Right ventricle myocardium inferior (tissue), 1 donor: ENCODE results near the gene SLC27A2. TPM values are rescaled to one million over a fixed set of nuclear protein-coding genes. Genes with fewer than 3 reads are reported as not detected.
A peak's percentile ranks its signal among the peaks of the same experiment; 100 is the strongest.
"Not testable (repeated sequence)": the region's sequence is repeated elsewhere in the genome, so short reads cannot be mapped to it uniquely, and the experiment has no call there.

Source experiments
- ATAC-seq: fragments of 200-7000 bp; cut with Tn5 transposase; one replicate; pipeline ENCODE4 v1.9.1; 2020; ENCODE audit warnings: mild to moderate bottlenecking, moderate library complexity
- DNase-seq: peaks from one replicate; pipeline ENCODE4 v3.0.0; 2021; ENCODE audit errors: missing footprints
- intact Hi-C: fragments of 100-400 bp; cut with DNase I; formaldehyde crosslinking; loops from one replicate; pipeline ENCODE4 v1.11.0; 2022
- long read RNA-seq: library from polyadenylated mRNA; unstranded; transcript quantifications from one replicate; pipeline ENCODE4 v2.0.0, GENCODE V29; 2021
- total RNA-seq: library from RNA; stranded (reverse); fragmentation: NEBNext Ultra II Directional; extraction: Animal tissue kit (Norgen Biotek cat#: 25700); gene quantifications from one replicate; pipeline ENCODE4 v1.2.1, GENCODE V29; 2021
- donor health status: DM: no; HTN: yes; CAD: no; lungs with severe emphysema.

The SLC27A2 gene
- not detected for total RNA-seq
- long read RNA-seq: 0 reads

DNA sequence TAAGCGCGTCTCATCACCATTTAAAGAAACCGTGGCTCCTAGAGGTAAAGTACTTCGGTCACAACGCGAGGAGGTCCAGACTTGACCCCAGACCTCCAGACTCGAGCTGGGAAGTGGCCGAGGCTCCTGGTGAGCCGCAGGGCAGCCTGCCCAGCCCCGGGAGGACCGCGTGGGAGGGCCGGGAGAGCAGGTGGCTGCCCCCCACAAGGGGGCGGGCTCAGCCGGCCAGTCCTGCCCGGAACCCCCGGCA is at the start of gene SLC27A2:
SLC27A2 (plus strand) TSS at position 228 of the 250 bp plus-strand sequence. CDS start 232 bp downstream, outside the sequence.
- peak; percentile 46 for ATAC-seq
- no peak for DNase-seq
- intact Hi-C loops: no loop called here

- ATAC-seq, DNase-seq, intact Hi-C loops: not testable (repeated sequence)
Observed at GRCh38 chr15:50132251-50132984, 49.6 kb upstream of the SLC27A2 start.

DNA sequence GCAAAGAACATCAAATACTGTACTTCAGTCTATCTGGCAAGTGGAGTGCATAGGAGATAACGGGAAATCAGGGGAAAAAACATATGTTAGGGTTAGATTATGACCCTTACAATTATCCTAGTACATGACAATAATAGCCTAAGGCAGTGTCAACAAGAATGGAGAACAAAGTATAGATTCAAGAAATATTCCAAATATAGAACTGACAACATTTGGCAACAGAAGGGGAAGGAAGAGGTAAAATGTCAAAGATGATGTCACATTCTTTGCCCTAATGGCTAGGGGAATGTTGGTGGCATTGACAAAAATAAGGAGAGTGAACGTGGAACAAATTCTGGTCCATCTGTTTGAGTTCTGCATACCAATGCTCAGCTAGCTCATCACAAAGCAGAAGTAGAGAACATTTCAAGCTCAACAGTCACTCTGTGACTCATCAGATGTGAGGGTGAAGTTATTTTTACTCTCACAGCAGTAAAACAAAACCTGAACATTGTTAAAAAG is 47.4 kb upstream of the SLC27A2 start:
- peak; percentile 73 for ATAC-seq
- intact Hi-C loops: no loop called here
- no peak for DNase-seq

GRCh38 chr15:50135031-50135551 is 46.9 kb upstream of the SLC27A2 start:
- DNase-seq (no peak), ATAC-seq (no peak)
- intact Hi-C loops: no loop called here

DNA sequence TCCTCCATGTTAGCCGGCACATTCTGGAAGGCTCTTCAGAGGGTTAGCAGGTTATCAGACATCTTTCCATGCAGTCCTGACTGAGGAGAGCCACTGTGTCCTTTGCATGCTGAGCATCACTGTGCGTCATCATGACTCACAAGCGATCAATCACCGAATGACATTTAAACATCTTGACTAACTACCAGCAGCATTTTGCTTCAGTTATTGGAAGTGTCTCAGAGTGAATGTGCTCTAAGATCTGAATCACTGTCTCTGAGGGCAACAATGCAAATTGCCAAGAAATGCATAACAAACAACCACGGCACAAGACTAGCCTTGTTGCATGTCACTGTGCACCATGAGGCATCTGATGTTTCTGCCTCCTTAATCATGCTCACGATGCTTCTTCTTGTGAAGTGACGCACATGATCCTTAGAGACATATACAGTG is 44.6 kb upstream of the SLC27A2 start:
- DNase-seq (no peak), ATAC-seq (no peak)
- intact Hi-C loops: no loop called here

DNA sequence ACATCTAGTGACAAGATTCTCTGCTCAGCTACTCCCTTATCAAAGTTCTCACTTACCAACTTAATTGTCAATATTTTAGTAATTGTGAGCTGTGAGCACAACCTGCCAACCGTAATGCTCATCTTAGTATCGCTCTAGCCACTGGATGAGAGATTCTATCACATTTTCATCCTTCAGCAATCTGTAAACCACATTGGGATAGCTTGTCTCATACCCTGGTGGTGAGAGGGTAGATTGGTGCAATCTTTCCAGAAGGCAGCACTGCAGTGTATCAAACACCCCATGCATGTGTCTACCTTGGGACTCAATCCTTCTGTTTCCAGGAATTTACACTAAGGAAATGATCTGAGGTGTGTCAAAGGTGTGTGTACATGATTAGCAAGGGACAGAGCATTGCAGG is 44.1 kb upstream of the SLC27A2 start:
- ATAC-seq: no peak
- DNase-seq: no peak
- intact Hi-C loops: no loop called here

GRCh38 chr15:50138391-50138790 is 43.6 kb upstream of the SLC27A2 start:
- intact Hi-C loops: no loop called here
- ATAC-seq (no peak), DNase-seq (no peak)

GRCh38 chr15:50140098-50140497 is 41.9 kb upstream of the SLC27A2 start:
- intact Hi-C loops: no loop called here
- DNase-seq: no peak
- no peak for ATAC-seq

- intact Hi-C loops: no loop called here
- ATAC-seq (no peak), DNase-seq (no peak)
Observed at GRCh38 chr15:50140983-50141382, 41.0 kb upstream of the SLC27A2 start.

GRCh38 chr15:50141856-50142255 is 40.1 kb upstream of the SLC27A2 start:
- DNase-seq (no peak), ATAC-seq (no peak)
- intact Hi-C loops: no loop called here

GRCh38 chr15:50143255-50143860 is 38.6 kb upstream of the SLC27A2 start:
- intact Hi-C loops: no loop called here
- no peak for DNase-seq
- no peak for ATAC-seq

GRCh38 chr15:50144341-50145120 is 37.5 kb upstream of the SLC27A2 start:
- intact Hi-C loops: loop anchor here (2.0 to 5.0 kb wide), 2 partner anchors 907 to 1282 kb away; no protein-coding TSS in a partner anchor
- no peak for ATAC-seq
- no peak for DNase-seq

- intact Hi-C loops: loop anchor here (2.0 to 5.0 kb wide), 2 partner anchors 908 to 1283 kb away; no protein-coding TSS in a partner anchor
- DNase-seq (no peak), ATAC-seq (peak; percentile 79)
Observed at GRCh38 chr15:50145451-50145872, 36.5 kb upstream of the SLC27A2 start.

DNA sequence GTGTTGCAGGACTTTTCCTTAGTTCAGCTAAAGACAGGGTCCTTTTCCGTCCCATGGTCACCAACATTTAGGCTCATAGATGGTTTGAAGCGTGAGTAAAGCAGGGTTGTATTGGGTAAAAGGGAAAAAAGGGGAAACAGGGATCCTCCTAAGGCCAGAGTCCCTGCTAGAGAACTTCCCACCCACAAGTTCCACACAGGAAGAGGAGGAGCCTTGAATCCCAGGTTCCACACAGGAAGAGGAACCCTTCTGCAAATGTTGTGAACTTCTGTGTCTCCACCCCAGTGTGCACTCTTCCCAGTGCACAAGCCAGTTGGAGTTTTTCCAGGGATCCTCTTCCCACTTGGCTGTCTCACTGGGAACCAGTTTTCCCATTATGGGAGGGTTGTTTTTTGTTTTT is 35.4 kb upstream of the SLC27A2 start:
- no peak for ATAC-seq

GRCh38 chr15:50148362-50148963 is 33.5 kb upstream of the SLC27A2 start:
- ATAC-seq (no peak), DNase-seq (no peak)
- intact Hi-C loops: loop anchor here (5.0 kb wide), 1 partner anchor 911 kb away; no protein-coding TSS in a partner anchor

More for the DNA sequence above, 35.4 kb upstream of the SLC27A2 start:
- DNase-seq: no peak
- intact Hi-C loops: loop anchor here (5.0 kb wide), 1 partner anchor 909 kb away; no protein-coding TSS in a partner anchor

GRCh38 chr15:50149090-50149489 is 32.9 kb upstream of the SLC27A2 start:
- intact Hi-C loops: loop anchor here (5.0 kb wide), 1 partner anchor 912 kb away; no protein-coding TSS in a partner anchor
- ATAC-seq: no peak
- no peak for DNase-seq

- DNase-seq: no peak
- no peak for ATAC-seq
- intact Hi-C loops: no loop called here
Observed at GRCh38 chr15:50150349-50150748, 31.6 kb upstream of the SLC27A2 start.

- ATAC-seq (no peak), DNase-seq (no peak)
- intact Hi-C loops: no loop called here
Observed at GRCh38 chr15:50150851-50151250, 31.1 kb upstream of the SLC27A2 start.

- no peak for ATAC-seq
- no peak for DNase-seq
- intact Hi-C loops: no loop called here
Observed at GRCh38 chr15:50151476-50151875, 30.5 kb upstream of the SLC27A2 start.
